Smooth muscle cell (in vitro differentiated cells): Measurements from ENCODE around the gene NR0B2. TPM values are rescaled to one million over a fixed set of nuclear protein-coding genes. Genes with fewer than 3 reads are reported as not detected.

Source experiments
- DNase-seq: peaks from one replicate; lab custom pipeline; 2025; ENCODE audit not compliant: unreplicated experiment; lab: John Stamatoyannopoulos, UW
- H2AFZ ChIP-seq: fragments of 200-600 bp; sonication (generic); 2 replicates; pipeline ENCODE4 v1.6.0; 2016; ENCODE audit warnings: antibody characterized with exemption, low read depth, mild to moderate bottlenecking
- H3F3A ChIP-seq: fragments of 200-600 bp; sonication (generic); 2 replicates; pipeline ENCODE4 v1.6.0; 2017; ENCODE audit warnings: antibody characterized with exemption, low read depth
- H3K27ac ChIP-seq: fragments of 200-600 bp; sonication (generic); 2 replicates; pipeline ENCODE4 v1.5.1; 2016; ENCODE audit warnings: low read depth, mild to moderate bottlenecking
- H3K27me3 ChIP-seq: fragments of 200-600 bp; sonication (generic); 2 replicates; pipeline ENCODE4 v1.6.1; 2016; ENCODE audit warnings: low read depth, mild to moderate bottlenecking
- H3K36me3 ChIP-seq: fragments of 200-600 bp; sonication (generic); 2 replicates; pipeline ENCODE4 v1.5.1; 2016; ENCODE audit warnings: low read depth
- H3K4me1 ChIP-seq: fragments of 200-600 bp; sonication (generic); 2 replicates; pipeline ENCODE4 v1.5.1; 2016; ENCODE audit warnings: low read depth
- H3K4me2 ChIP-seq: fragments of 200-600 bp; sonication (generic); 2 replicates; pipeline ENCODE4 v1.6.0; 2016; ENCODE audit warnings: mild to moderate bottlenecking
- H3K4me3 ChIP-seq: fragments of 200-600 bp; sonication (generic); 2 replicates; pipeline ENCODE4 v1.5.1; 2016; ENCODE audit warnings: mild to moderate bottlenecking
- H3K79me2 ChIP-seq: fragments of 200-600 bp; sonication (generic); 2 replicates; pipeline ENCODE4 v1.6.0; 2016; ENCODE audit warnings: low read depth, mild to moderate bottlenecking
- H3K9ac ChIP-seq: fragments of 200-600 bp; sonication (generic); 2 replicates; pipeline ENCODE4 v1.6.0; 2016; ENCODE audit warnings: low read depth
- H3K9me3 ChIP-seq: fragments of 200-600 bp; sonication (generic); replicated peaks from 2 replicates; pipeline ENCODE4 v1.5.1; 2016; ENCODE audit warnings: low read depth
- H4K20me1 ChIP-seq: fragments of 200-600 bp; sonication (generic); 2 replicates; pipeline ENCODE4 v1.6.0; 2016; ENCODE audit warnings: low read depth
- CTCF ChIP-seq: fragments of 200-600 bp; sonication (generic); IDR thresholded peaks from 2 replicates; pipeline ENCODE4 v1.5.1; 2017; ENCODE audit warnings: borderline replicate concordance, mild to moderate bottlenecking, antibody characterized with exemption; ENCODE audit not compliant: insufficient read depth, poor library complexity, severe bottlenecking
- WGBS: methylation state at CpG from one replicate; pipeline ENCODE4 v1.1.7; 2016; ENCODE audit warnings: low lambda C conversion rate; 5-methylcytosine and 5-hydroxymethylcytosine counted together
- polyA plus RNA-seq: library from polyadenylated mRNA; unstranded; fragments of >200 nt; fragmentation: Nextera tagmentation; extraction: Ambion mirVana; gene quantifications from 2 replicates; pipeline ENCODE4 v1.2.1, GENCODE V29; 2016
- total RNA-seq: library from RNA; depleted of rRNA; stranded (reverse); fragments of >200 nt; gene quantifications from 2 replicates; pipeline ENCODE4 v1.2.3, GENCODE V29; 2014

NR0B2 gene
- total and polyA plus RNA-seq, 2 experiments from 2014 or later, result not detected

- 91% methylated on average over 5 of the region's 5 CpGs for WGBS
These were observed 404 bp downstream of the NR0B2 start for GRCh38 chr1:26913389-26913753.

GRCh38 chr1:26912147-26912490, 1.7 kb downstream of the NR0B2 start:
- Histone ChIP-seq H3F3A (no peaks in the 10 kb centered on the region), H3K4me3 (peak overlapping the region; percentile 26), H3K36me3 (no peaks in the 10 kb centered on the region), H4K20me1 (no peaks in the 10 kb centered on the region), H3K9ac (no peak overlapping the region), H3K27me3 (no peaks in the 10 kb centered on the region), H2AFZ (no peak overlapping the region), H3K4me2 (no peak overlapping the region), H3K79me2 (no peaks in the 10 kb centered on the region), H3K27ac (no peak overlapping the region), H3K9me3 (no peaks in the 10 kb centered on the region), H3K4me1 (no peaks in the 10 kb centered on the region)
- no peak for DNase-seq
- 68% methylated on average over 2 of the region's 2 CpGs for WGBS
- TF ChIP-seq CTCF, result no peak

More at GRCh38 chr1:26913389-26913753, 404 bp downstream of the NR0B2 start:
- no peaks in the 10 kb centered on the region for H3K4me1 ChIP-seq
- no peaks in the 10 kb centered on the region for H3K9me3 ChIP-seq
- H3K4me2 ChIP-seq, result no peak overlapping the region
- H3K4me3 ChIP-seq, result peak overlapping the region; percentile 26
- no peak overlapping the region for H3K9ac ChIP-seq
- H3F3A ChIP-seq, result no peaks in the 10 kb centered on the region
- no peaks in the 10 kb centered on the region for H3K79me2 ChIP-seq
- no peak overlapping the region for H3K27ac ChIP-seq
- DNase-seq, result no peak
- TF ChIP-seq CTCF, result no peak
- no peaks in the 10 kb centered on the region for H3K27me3 ChIP-seq
- no peak overlapping the region for H2AFZ ChIP-seq
- H4K20me1 ChIP-seq, result no peaks in the 10 kb centered on the region
- H3K36me3 ChIP-seq, result no peaks in the 10 kb centered on the region

DNA sequence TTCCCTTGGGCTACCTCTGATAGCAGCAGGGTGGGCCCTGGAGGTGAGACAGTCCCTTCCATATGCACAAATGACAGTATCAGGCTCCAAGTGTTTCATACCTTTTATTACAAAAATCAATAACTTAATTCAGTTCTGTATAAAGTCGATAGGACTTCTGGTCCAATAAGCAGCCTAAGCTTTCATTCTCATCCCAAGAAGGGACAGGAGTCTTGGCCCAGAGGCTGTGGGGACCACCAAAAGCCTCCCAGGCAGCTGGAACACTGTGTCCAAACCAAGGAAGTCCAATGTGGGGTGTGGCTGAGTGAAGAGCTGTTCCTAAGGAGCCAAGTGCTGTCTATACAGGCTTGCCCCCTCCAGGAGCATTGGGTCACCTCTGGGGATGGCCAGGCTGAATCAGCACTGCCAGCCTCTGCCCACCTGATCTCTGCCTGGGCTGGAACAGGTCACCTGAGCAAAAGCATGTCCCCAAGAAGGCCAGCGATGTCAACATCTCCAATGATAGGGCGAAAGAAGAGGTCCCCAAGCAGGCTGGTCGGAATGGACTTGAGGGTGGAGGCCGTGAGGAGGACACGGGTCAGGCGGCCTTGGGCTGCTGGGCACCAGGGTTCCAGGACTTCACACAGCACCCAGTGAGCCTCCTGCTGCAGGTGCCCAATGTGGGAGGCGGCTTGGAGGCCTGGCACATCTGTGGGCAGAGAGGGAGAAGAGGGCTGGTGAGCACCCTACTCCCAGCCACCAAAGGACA, 2.2 kb downstream of the NR0B2 start:
- no peak for TF ChIP-seq CTCF
- H3K4me2 ChIP-seq, result no peak overlapping the region
- no peak overlapping the region for H3K27ac ChIP-seq
- 89% methylated on average over 8 of the region's 8 CpGs for WGBS
- no peaks in the 10 kb centered on the region for H3K79me2 ChIP-seq
- H3K4me3 ChIP-seq, result no peak overlapping the region
- H3K36me3 ChIP-seq, result no peaks in the 10 kb centered on the region
- no peaks in the 10 kb centered on the region for H3K4me1 ChIP-seq
- no peak overlapping the region for H3K9ac ChIP-seq
- no peaks in the 10 kb centered on the region for H3F3A ChIP-seq
- H3K27me3 ChIP-seq, result no peaks in the 10 kb centered on the region
- no peak for DNase-seq
- no peaks in the 10 kb centered on the region for H4K20me1 ChIP-seq
- no peaks in the 10 kb centered on the region for H3K9me3 ChIP-seq
- no peak overlapping the region for H2AFZ ChIP-seq
